NCI-H526 (cell line): Measurements from ENCODE around the gene POLD3.

ENCODE experiments used
- DNase-seq, 2 experiments: peaks; one replicate each; lab custom pipeline; 2025; lab: John Stamatoyannopoulos, UW

POLD3 gene

GRCh38 chr11:74672956-74673692, 80.7 kb downstream of the POLD3 start:
- DNase-seq: no peak

- no peak for DNase-seq
Observed at GRCh38 chr11:74673693-74674360, 81.4 kb downstream of the POLD3 start.

GRCh38 chr11:74675761-74676160, 83.4 kb downstream of the POLD3 start:
- DNase-seq: no peak

GRCh38 chr11:74676596-74676995, 84.2 kb downstream of the POLD3 start:
- no peak for DNase-seq

- no peak for DNase-seq
Observed at GRCh38 chr11:74677131-74677530, 84.7 kb downstream of the POLD3 start.

- DNase-seq: no peak
Observed at GRCh38 chr11:74678041-74678440, 85.7 kb downstream of the POLD3 start.

- DNase-seq: no peak
Observed at GRCh38 chr11:74678591-74679512, 86.5 kb downstream of the POLD3 start.

- DNase-seq: no peak
Observed at GRCh38 chr11:74679513-74679865, 87.1 kb downstream of the POLD3 start.

GRCh38 chr11:74680035-74680671, 87.8 kb downstream of the POLD3 start:
- DNase-seq: no peak

- DNase-seq: no peak
Observed at GRCh38 chr11:74680703-74681531, 88.5 kb downstream of the POLD3 start.

- DNase-seq: peak in 1 of 2 experiments; percentile 45
Observed at GRCh38 chr11:74681686-74682651, 89.6 kb downstream of the POLD3 start.

GRCh38 chr11:74682731-74683278, 90.4 kb downstream of the POLD3 start:
- DNase-seq: no peak

- DNase-seq: peak in 1 of 2 experiments; percentile 55
Observed at GRCh38 chr11:74683279-74683871, 91.0 kb downstream of the POLD3 start.

GRCh38 chr11:74683941-74684481, 91.6 kb downstream of the POLD3 start:
- DNase-seq: no peak

GRCh38 chr11:74684661-74685060, 92.3 kb downstream of the POLD3 start:
- no peak for DNase-seq

- DNase-seq: no peak
Observed at GRCh38 chr11:74685338-74685737, 93.0 kb downstream of the POLD3 start.

GRCh38 chr11:74685905-74686304, 93.5 kb downstream of the POLD3 start:
- DNase-seq: no peak

GRCh38 chr11:74686792-74687191, 94.4 kb downstream of the POLD3 start:
- DNase-seq: no peak
